SK-N-MC (cell line): ENCODE measurements around the gene HSPA1B.

Source experiments
- EZH2 ChIP-seq: fragments of 200-600 bp; sonication (generic); IDR thresholded peaks from one replicate; pipeline ENCODE4 v1.6.1; 2017; ENCODE audit warnings: antibody characterized with exemption
- POLR2AphosphoS5 ChIP-seq: IDR thresholded peaks from 2 replicates; pipeline ENCODE4 v1.6.1; 2012; ENCODE audit warnings: mild to moderate bottlenecking, low read depth, low read length, borderline replicate concordance

DNA sequence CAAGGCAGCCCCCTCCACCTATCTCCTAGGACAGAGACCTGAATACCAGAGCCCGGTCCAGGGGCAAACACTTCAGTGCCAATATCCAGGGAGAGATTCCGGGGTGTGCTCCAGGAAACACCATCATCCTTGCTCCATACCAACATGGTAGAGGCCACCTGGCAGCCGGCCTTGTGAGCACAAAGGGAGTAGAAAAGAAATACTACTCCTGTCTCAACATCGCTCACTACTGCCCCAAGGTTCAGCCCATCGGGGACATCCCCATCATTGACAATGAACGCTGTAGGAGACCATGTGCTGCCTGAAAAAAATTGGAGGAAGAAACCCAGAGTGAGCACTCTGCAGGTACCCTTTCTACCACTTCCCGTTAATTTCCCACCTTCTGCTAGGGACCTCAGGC lies 33.6 kb downstream of the HSPA1B start:
- TF ChIP-seq POLR2AphosphoS5, result no peak
- no peak for TF ChIP-seq EZH2
